OCI-LY7 (cell line): ENCODE data around the gene RASAL2. TPM values are rescaled to one million over a fixed set of nuclear protein-coding genes. Genes with fewer than 3 reads are reported as not detected.

Experiments used
- BruUV-seq: library from RNA; stranded (reverse); fragments of 400-500 nt; replicated peaks from 2 replicates; lab custom pipeline; 2021; lab: Mats Ljungman, UMichigan
- CTCF ChIA-PET: fragments of 300-600 bp; sonication (Branson Sonifier 250); formaldehyde crosslinking; loops from one replicate; lab custom pipeline; 2022; ENCODE audit warnings: antibody characterized with exemption; ENCODE audit not compliant: unreplicated experiment; lab: Charles Lee
- POLR2A ChIA-PET: fragments of 300-600 bp; sonication (Branson Sonifier 250); formaldehyde crosslinking; loops from one replicate; lab custom pipeline; 2022; ENCODE audit warnings: antibody characterized with exemption; lab: Charles Lee
- DNase-seq: peaks from one replicate; pipeline ENCODE4 v3.0.0-alpha.2; 2015; ENCODE audit warnings: low spot score
- H2AFZ ChIP-seq: fragments of 200-600 bp; sonication (generic), shearing (Covaris generic); 2 replicates; pipeline ENCODE4 v1.6.1; 2014; ENCODE audit warnings: mild to moderate bottlenecking, antibody characterized with exemption, low read length, moderate library complexity
- H3K27ac ChIP-seq: fragments of 200-600 bp; sonication (generic); 2 replicates; pipeline ENCODE4 v1.5.1; 2014; ENCODE audit warnings: mixed run types, low read depth, mild to moderate bottlenecking, moderate library complexity, low read length, inconsistent platforms; ENCODE audit not compliant: poor library complexity, severe bottlenecking
- H3K36me3 ChIP-seq: fragments of 200-600 bp; sonication (generic); 2 replicates; pipeline ENCODE4 v1.6.1; 2014; ENCODE audit warnings: mild to moderate bottlenecking, antibody characterized with exemption, low read length, moderate library complexity, mixed read lengths; ENCODE audit not compliant: insufficient read depth
- H3K4me1 ChIP-seq: fragments of 200-600 bp; sonication (generic); 2 replicates; pipeline ENCODE4 v1.5.1; 2014; ENCODE audit warnings: mild to moderate bottlenecking, low read length; ENCODE audit not compliant: insufficient read depth, poor library complexity, severe bottlenecking
- H3K4me2 ChIP-seq: fragments of 200-600 bp; sonication (generic); 2 replicates; pipeline ENCODE4 v1.6.1; 2014; ENCODE audit warnings: mild to moderate bottlenecking, low read length
- H3K4me3 ChIP-seq: fragments of 200-600 bp; sonication (generic); 2 replicates; pipeline ENCODE4 v1.5.1; 2014; ENCODE audit warnings: mild to moderate bottlenecking, low read depth, low read length; ENCODE audit not compliant: poor library complexity, severe bottlenecking
- H3K79me2 ChIP-seq: fragments of 200-600 bp; sonication (generic); 2 replicates; pipeline ENCODE4 v1.6.1; 2016; ENCODE audit warnings: low read depth, mild to moderate bottlenecking, low read length, moderate library complexity, mixed read lengths; ENCODE audit not compliant: insufficient read depth
- H3K9me2 ChIP-seq: fragments of 200-600 bp; sonication (generic); 2 replicates; pipeline ENCODE4 v1.6.1; 2016; ENCODE audit warnings: mild to moderate bottlenecking, low read length, mixed read lengths; ENCODE audit not compliant: insufficient read depth
- H3K9me3 ChIP-seq: fragments of 200-600 bp; sonication (generic); 2 replicates; pipeline ENCODE4 v1.6.1; 2014; ENCODE audit warnings: mild to moderate bottlenecking, mixed run types, low read length, mixed read lengths
- H4K20me1 ChIP-seq: fragments of 200-600 bp; sonication (generic); 2 replicates; pipeline ENCODE4 v1.6.1; 2014; ENCODE audit warnings: mild to moderate bottlenecking, antibody characterized with exemption, low read length, moderate library complexity, mixed read lengths; ENCODE audit not compliant: insufficient read depth
- EZH2phosphoT487 ChIP-seq: fragments of 200-600 bp; sonication (generic); IDR thresholded peaks from 2 replicates; pipeline ENCODE4 v1.6.1; 2018; ENCODE audit warnings: low read depth, borderline replicate concordance, mild to moderate bottlenecking, mixed run types, antibody characterized with exemption, low read length, moderate library complexity, mixed read lengths
- intact Hi-C: fragments of 100-400 bp; cut with micrococcal nuclease; formaldehyde crosslinking; loops from one replicate; pipeline ENCODE4 v1.10.0; 2022; ENCODE audit not compliant: unreplicated experiment
- total RNA-seq, 2 experiments: library from RNA; depleted of rRNA in 1 of 2; stranded (reverse); fragments of >200 nt in 1 of 2; shearing (Covaris generic) in 1 of 2; gene quantifications; 2 replicates each; pipeline ENCODE4 v1.2.3, GENCODE V29; 2014 to 2022
- TF ChIP-seq, protein P1 (sequence below): fragments of 200-600 bp; sonication (generic); conservative IDR thresholded peaks from 2 replicates; pipeline ENCODE4 v1.5.1; 2014; ENCODE audit warnings: mild to moderate bottlenecking, antibody characterized with exemption, low read length, moderate library complexity, mixed read lengths

The RASAL2 gene
- total RNA-seq, 2 experiments from 2014 or later: 0.09 to 0.27 TPM

DNA sequence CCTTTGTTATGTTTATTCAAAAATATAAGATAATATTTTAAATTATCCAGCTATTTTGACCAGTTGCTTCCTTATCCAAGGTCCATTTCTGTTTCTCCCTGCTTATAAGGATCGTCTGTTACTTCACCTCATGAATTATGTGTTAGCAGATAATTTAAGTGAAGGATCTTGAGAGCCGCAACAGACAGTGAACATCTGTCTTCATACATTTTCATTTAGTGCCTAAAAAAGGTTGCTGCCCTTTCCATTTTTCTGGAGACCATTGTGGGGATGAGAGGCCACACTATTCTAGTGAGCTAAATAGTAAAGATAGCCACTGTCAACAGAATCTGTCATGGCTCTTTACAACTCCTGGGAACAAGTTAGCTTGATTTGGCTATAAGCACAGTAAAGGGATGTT lies 248.8 kb downstream of the RASAL2 start:
- DNase-seq: no peak
- Histone ChIP-seq H3K9me2 (no peaks in the 10 kb centered on the region), H3K4me2 (no peak overlapping the region), H2AFZ (no peak overlapping the region), H3K9me3 (no peaks in the 10 kb centered on the region), H4K20me1 (no peaks in the 10 kb centered on the region; the same call in 1 of the 2 replicates), H3K79me2 (no peaks in the 10 kb centered on the region), H3K27ac (no peak overlapping the region), H3K4me1 (no peaks in the 10 kb centered on the region), H3K36me3 (no peaks in the 10 kb centered on the region), H3K4me3 (no peak overlapping the region)
- no TSS peak for BruUV-seq
- CTCF ChIA-PET: no interaction called here
- intact Hi-C loops: loop anchor here (5.0 kb wide), 1 partner anchor 50 kb away; no protein-coding TSS in a partner anchor
- TF ChIP-seq EZH2phosphoT487: no peak
- TF ChIP-seq, protein P1, sequence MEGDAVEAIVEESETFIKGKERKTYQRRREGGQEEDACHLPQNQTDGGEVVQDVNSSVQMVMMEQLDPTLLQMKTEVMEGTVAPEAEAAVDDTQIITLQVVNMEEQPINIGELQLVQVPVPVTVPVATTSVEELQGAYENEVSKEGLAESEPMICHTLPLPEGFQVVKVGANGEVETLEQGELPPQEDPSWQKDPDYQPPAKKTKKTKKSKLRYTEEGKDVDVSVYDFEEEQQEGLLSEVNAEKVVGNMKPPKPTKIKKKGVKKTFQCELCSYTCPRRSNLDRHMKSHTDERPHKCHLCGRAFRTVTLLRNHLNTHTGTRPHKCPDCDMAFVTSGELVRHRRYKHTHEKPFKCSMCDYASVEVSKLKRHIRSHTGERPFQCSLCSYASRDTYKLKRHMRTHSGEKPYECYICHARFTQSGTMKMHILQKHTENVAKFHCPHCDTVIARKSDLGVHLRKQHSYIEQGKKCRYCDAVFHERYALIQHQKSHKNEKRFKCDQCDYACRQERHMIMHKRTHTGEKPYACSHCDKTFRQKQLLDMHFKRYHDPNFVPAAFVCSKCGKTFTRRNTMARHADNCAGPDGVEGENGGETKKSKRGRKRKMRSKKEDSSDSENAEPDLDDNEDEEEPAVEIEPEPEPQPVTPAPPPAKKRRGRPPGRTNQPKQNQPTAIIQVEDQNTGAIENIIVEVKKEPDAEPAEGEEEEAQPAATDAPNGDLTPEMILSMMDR: no peak
- POLR2A ChIA-PET: no interaction called here

GRCh38 chr1:178344513-178345091 lies 250.7 kb downstream of the RASAL2 start:
- intact Hi-C loops: loop anchor here (5.0 kb wide), 1 partner anchor 48 kb away; no protein-coding TSS in a partner anchor
- ChIA-PET CTCF (no interaction called here), POLR2A (no interaction called here)
- H3K4me3 ChIP-seq: no peak overlapping the region
- no peaks in the 10 kb centered on the region for H3K9me2 ChIP-seq
- H3K9me3 ChIP-seq: no peaks in the 10 kb centered on the region
- H3K79me2 ChIP-seq: no peaks in the 10 kb centered on the region
- H3K27ac ChIP-seq: no peak overlapping the region
- no peak overlapping the region for H2AFZ ChIP-seq
- no peaks in the 10 kb centered on the region for H3K36me3 ChIP-seq
- peak; percentile 2 for DNase-seq
- BruUV-seq: no TSS peak
- TF ChIP-seq EZH2phosphoT487: no peak
- TF ChIP-seq, protein P1: peak; percentile 54
- H3K4me2 ChIP-seq: no peak overlapping the region
- H4K20me1 ChIP-seq: no peaks in the 10 kb centered on the region; the same call in 1 of the 2 replicates
- H3K4me1 ChIP-seq: no peaks in the 10 kb centered on the region

GRCh38 chr1:178345238-178345637 lies 251.3 kb downstream of the RASAL2 start:
- no peak overlapping the region for H3K27ac ChIP-seq
- no peaks in the 10 kb centered on the region for H3K9me3 ChIP-seq
- H3K4me2 ChIP-seq: no peak overlapping the region
- no peaks in the 10 kb centered on the region; the same call in 1 of the 2 replicates for H4K20me1 ChIP-seq
- POLR2A ChIA-PET: no interaction called here
- no peaks in the 10 kb centered on the region for H3K9me2 ChIP-seq
- H2AFZ ChIP-seq: no peak overlapping the region
- no peaks in the 10 kb centered on the region for H3K79me2 ChIP-seq
- H3K36me3 ChIP-seq: no peaks in the 10 kb centered on the region
- CTCF ChIA-PET: no interaction called here
- TF ChIP-seq, protein P1: no peak
- TF ChIP-seq EZH2phosphoT487: no peak
- BruUV-seq: no TSS peak
- intact Hi-C loops: no loop called here
- H3K4me3 ChIP-seq: no peak overlapping the region
- H3K4me1 ChIP-seq: no peaks in the 10 kb centered on the region
- DNase-seq: no peak
